ENCODE data around the gene GPR141.
"Not testable (repeated sequence)": the region's sequence is repeated elsewhere in the genome, so short reads cannot be mapped to it uniquely, and the experiment has no call there.

The GPR141 gene

DNA sequence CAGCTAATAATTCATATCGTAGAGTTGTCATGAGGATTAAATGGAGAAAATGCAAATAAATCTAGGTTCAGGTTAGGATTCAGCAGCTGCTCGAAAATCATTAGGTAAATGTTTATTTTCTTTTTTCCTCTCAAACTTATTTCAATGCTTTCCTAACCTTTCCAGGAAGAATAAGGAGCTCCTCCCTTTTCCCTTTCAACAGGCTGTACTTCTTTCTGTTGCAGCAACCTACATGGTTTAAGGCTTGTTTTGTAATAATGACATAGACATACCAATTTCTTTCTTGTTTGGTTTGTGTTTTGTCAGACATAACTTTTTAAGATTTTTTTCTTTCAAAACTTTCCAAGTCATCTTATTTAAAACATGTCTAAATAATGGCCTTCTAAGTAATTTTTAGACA, 18.2 kb downstream of the GPR141 start:
- no peak for DNase-seq (ENCODE audit: low spot score)
- H3K4me3 ChIP-seq, result no peak overlapping the region
- TF ChIP-seq, protein P1, sequence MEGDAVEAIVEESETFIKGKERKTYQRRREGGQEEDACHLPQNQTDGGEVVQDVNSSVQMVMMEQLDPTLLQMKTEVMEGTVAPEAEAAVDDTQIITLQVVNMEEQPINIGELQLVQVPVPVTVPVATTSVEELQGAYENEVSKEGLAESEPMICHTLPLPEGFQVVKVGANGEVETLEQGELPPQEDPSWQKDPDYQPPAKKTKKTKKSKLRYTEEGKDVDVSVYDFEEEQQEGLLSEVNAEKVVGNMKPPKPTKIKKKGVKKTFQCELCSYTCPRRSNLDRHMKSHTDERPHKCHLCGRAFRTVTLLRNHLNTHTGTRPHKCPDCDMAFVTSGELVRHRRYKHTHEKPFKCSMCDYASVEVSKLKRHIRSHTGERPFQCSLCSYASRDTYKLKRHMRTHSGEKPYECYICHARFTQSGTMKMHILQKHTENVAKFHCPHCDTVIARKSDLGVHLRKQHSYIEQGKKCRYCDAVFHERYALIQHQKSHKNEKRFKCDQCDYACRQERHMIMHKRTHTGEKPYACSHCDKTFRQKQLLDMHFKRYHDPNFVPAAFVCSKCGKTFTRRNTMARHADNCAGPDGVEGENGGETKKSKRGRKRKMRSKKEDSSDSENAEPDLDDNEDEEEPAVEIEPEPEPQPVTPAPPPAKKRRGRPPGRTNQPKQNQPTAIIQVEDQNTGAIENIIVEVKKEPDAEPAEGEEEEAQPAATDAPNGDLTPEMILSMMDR (IDR thresholded peaks at IDR 0.05), result no peak
- H3K27ac ChIP-seq, result no peak overlapping the region

- no peak overlapping the region for H3K27ac ChIP-seq
- H3K4me3 ChIP-seq, result no peak overlapping the region
- DNase-seq (ENCODE audit: low spot score), result no peak
- TF ChIP-seq, protein P1 (IDR thresholded peaks at IDR 0.05), result no peak
Measured at GRCh38 chr7:37703361-37703760, 19.8 kb downstream of the GPR141 start.

DNA sequence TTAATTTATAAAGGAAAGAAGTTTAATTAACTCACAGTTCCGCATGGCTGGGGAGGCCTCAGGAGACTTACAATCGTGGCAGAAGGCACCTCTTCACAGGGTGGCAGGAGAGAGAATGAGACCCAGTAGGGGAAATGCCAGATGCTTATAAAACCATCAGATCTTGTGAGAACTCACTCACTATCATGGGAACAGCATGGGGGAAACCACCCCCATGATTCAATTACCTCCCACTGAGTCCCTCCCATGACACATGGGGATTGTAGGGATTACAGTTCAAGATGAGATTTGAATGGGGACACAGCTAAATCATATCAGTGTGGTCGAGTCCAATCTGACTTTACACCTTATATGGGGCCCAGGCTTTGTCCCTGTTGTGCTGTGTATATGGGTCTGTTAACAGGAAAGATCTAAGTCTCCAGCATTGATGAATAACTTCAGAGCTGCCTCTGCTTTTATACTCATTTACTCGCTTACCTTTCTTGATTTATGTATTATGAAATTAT, 20.8 kb downstream of the GPR141 start:
- H3K27ac ChIP-seq; DNase-seq (ENCODE audit: low spot score); H3K4me3 ChIP-seq: not testable (repeated sequence)

DNA sequence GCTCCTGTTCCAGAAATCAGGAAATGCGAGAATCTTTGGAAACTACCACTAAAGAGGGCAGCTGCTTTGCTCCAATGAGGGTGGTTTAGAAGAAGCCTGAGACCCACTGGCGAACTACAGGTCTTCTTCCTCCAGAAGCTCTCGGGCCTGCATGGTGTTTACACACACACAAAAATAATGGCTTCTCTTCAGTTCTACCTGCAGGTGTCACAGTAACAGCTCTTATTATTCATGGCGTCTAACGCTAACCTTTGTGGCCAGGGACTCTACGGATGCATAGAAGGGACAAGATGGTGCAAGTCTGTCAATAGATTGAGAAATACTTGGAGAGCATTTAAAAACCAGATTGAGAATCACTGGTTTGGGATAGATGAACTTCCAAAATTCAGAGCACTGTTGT, 22.4 kb downstream of the GPR141 start:
- no peak for DNase-seq (ENCODE audit: low spot score)
- Histone ChIP-seq H3K27ac (no peak overlapping the region), H3K4me3 (no peak overlapping the region)
- TF ChIP-seq, protein P1 (IDR thresholded peaks at IDR 0.05), result no peak

DNA sequence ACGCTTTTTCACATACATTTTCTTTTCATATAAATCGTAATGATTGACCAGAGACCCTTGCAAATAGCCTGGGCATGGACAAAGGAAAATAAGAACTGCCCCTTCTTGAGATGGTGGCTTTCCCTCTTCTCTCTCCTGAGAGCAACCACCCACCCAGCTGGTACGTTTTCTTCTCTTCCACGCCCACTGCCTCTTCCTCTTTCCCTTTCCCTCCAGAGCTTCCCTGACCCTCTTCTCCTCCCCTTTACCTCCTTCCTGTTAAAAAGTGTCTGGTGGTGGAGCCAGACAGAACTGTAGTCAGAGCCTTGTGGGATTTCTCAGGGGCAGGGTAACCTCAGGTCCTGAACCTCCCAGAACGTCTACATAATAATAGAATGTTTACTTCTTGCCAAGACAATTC, 23.2 kb downstream of the GPR141 start:
- DNase-seq (ENCODE audit: low spot score), result no peak
- TF ChIP-seq, protein P1 (IDR thresholded peaks at IDR 0.05), result no peak
- Histone ChIP-seq H3K27ac (no peak overlapping the region), H3K4me3 (no peak overlapping the region)

DNA sequence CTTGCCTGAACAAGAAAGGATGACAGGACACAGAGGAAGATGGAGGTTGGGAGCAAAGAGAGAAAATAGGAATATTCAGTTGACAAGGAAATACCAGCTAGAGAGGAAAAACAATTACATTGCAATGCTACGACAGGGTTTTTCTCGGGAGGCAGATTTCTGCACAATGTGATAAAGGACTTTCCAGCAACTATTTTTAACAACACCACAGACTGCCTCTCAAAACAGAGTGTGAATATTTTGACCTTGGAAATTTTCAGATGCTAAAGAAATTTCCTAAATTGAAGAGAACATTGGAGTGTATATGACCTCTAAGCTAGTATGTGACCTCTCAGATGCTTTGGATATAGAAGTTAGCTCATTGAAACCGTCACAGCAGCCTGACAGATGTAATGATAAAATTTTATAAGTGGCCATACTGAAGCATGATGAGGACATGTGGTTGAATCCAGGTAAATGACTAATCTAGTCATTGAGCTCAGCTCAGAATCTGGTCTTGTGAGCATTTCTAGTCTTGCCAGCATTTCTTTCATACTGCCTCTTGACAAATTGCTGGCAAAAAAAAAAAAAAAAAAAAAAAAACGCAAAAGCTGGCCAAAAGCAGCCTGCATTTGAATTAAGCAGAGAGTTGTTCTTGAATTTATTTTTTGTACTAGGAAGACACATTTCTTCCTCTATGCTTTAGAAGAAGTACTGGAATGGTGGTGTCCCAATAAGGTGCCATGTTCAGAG, 24.4 kb downstream of the GPR141 start:
- no peak overlapping the region for H3K27ac ChIP-seq
- DNase-seq (ENCODE audit: low spot score), result no peak
- TF ChIP-seq, protein P1 (IDR thresholded peaks at IDR 0.05), result no peak
- H3K4me3 ChIP-seq, result no peak overlapping the region

GRCh38 chr7:37709631-37710509, 26.3 kb downstream of the GPR141 start:
- TF ChIP-seq, protein P1 (IDR thresholded peaks at IDR 0.05), result no peak
- no peak for DNase-seq (ENCODE audit: low spot score)
- H3K27ac ChIP-seq, result no peak overlapping the region
- H3K4me3 ChIP-seq, result no peak overlapping the region
